HG03066 (cell line): Measurements from ENCODE around the gene TBC1D9.
A peak's percentile ranks its signal among the peaks of the same experiment; 100 is the strongest.
"Not testable (repeated sequence)": the region's sequence is repeated elsewhere in the genome, so short reads cannot be mapped to it uniquely, and the experiment has no call there.

Experiments
- ATAC-seq: cut with Tn5 transposase; IDR thresholded peaks from one replicate; pipeline ENCODE4 v1.9.1; 2021; ENCODE audit warnings: low read depth; ENCODE audit not compliant: unreplicated experiment

The TBC1D9 gene

DNA sequence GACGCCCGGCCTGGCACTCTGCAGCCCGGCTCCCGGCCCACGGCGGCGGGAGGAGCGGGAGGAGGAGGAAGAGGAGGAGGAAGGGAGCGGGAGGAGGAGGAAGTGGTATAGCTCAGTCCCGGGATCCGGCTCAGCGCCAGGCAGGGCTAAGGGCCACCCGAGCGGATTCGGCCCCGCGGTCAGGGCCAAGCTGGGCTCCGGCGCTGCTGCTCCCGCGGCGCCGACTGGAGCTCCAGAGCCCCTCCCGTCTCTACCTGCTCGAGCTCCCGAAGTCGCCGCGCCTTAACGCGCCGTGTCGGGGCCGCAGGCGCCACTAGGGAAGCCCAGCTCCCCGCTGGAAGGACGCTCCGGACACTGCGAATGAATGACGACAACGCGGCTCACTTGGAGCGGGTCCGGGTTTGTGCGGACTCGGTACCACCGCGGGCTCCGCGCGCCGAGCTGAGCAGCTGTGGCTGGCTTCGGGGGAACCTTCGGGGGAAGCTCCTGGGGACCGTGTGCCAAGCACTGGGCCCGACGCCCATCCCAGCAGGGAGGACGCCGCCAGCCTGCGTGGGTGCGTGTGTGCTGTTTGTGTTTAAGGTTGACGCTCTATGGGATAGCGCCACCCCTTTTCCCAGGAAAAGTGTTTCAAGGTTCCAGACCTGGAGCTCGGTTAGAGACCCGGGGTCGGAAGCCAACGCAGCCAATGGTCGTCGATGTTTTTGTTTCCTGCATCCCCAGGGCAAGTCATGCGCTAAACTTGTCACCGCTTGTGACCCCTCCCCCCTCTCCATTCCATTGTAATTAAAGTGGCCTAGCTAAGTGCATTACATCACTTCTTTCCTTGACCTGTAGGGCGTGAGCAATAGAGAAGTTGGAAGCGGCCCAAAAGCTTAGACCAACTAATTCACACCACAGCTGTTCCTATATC is at the start of gene TBC1D9:
TBC1D9 (minus strand) TSS at position 67 of the 913 bp plus-strand sequence. CDS start 340 bp downstream, outside the sequence.
- ATAC-seq: peak; percentile 41

DNA sequence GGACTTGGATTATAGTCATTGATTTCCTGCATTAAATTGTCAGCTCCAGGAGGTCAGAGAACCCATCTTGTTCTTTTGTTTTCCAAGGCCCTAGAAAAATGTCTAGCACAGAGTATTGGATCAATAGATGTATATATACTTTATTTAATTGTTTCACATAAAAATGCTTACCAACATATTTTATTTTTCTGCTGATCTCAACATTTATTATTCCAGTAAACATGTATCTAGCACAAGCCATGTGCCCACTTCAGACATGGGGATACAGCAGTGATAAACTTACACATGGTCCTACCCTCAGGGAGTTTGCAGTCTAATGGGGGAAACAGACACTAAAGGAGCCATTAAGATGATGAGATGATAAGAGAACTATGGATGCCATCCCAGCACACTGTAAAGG is 49.1 kb upstream of the TBC1D9 start:
- ATAC-seq: no peak

DNA sequence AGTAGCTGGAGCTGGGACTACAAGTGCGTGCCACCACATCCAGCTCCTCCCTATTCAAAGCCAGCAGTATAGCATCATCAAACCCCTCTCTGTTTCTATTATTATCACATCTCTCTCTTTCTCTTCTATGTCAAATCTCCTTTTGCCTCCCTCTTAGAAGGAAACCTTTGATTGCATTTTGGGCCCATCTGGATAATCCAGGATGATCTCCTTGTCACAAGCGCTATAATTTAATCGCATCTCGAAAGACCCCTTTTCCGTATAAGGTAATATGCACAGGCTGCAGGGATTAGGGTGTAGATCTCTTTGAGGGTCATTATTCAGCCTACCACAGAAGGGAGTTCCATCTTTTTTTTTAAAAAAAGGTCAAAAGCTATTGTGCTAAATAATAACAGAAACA is 46.4 kb upstream of the TBC1D9 start:
- ATAC-seq: no peak

DNA sequence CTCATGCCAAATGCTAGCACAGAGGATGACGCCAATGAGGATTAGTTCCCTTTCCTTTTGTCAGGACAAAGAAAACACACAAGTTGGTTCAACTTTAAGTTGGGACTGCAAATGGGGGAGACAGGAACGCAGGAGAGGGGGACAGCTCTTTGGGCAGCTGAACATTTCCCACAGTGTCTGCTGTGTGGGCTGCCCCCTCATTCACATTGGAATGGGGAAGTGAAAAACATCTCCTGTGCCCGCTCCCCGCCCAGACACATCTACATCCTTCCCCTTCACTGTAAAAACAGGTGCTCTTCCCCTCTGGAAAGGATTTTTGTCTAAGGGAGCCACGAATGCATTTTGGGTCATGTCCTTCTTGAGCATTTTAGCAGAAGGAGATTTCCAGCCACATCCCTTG is 44.5 kb upstream of the TBC1D9 start:
- no peak for ATAC-seq

DNA sequence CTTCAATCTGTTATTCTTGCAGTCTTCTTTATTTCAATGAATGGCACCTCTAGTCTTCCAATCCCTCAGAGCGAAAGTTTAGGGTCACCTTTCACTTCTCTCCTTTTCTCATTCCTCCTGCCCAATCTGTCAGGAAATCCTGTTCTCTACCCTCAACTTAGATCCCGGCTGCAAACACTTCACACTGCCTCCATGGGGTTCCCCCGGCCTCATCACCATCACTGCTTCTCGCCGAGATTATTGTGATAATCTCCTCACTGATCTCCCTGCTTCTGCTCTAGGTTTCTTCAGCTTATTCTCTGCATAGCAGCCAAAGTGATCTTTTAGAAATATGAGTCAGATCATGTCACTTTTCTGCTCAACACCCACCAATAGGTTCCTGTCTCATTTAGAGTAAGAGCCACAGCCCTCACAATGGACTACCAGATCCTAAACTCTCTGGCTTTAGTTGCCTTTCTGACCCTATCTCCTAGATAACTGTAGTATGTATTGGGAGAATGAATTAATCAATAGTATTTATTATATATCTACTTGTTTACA is 43.6 kb upstream of the TBC1D9 start:
- ATAC-seq: no peak

DNA sequence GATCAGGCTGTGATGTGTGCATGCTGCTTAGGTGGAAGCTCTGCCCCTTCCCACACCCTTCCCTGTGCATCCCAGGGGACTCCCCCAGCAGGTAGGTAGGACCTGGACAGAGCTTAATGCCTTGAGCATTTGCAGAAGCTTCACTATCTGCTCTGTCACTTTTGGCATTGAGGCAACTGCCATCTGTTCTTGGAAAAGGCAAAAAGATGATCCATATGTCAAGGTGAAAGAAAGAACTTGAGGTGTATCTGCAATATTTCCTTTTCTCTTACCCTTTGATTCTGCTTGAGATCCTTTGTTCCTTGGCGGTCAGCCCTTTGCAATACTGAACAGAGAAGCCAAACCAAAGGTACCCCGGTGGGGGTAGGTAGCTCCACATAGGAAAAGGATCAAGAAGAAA is 37.1 kb upstream of the TBC1D9 start:
- ATAC-seq: no peak

- peak; percentile 93 for ATAC-seq
These were observed 34.6 kb upstream of the TBC1D9 start for GRCh38 chr4:140790765-140791164.

DNA sequence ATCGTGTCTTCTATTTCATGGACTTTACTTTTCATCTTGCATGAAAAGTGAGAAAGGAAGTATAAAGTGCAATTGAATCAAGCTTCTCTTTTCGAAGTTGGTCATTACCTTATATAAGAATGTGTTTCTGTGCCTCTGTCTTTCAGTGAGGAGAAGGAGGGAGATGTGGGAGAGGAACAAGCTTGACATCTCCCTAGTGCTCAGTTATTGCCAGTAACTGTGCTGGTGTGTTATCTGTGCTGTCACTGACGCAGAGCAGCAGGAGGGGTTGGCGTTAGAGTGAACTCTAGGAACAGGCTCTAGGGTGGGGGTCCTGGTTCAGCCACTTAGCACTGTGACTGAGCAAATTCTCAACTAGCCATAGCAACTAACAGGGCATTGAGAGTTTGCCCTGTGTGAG is 34.0 kb upstream of the TBC1D9 start:
- ATAC-seq: no peak

DNA sequence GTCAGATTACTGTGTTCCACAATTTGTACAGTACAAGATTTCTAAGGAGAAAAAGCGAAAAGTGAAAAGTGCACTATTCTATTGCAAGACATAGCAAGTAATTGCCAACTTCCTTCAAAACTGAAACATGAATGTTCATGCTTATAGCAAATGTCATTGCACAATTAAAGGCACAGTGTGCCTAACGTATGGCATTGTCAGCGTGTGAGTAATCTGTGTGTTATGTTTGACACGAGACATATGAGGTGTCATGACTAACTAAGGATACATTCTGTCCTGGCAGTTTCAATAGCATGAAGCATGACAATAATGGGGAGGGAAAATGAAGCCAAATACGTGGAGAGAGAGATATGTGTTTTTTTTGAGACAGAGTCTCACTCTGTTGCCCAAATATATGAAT is 33.6 kb upstream of the TBC1D9 start:
- peak; percentile 34 for ATAC-seq

DNA sequence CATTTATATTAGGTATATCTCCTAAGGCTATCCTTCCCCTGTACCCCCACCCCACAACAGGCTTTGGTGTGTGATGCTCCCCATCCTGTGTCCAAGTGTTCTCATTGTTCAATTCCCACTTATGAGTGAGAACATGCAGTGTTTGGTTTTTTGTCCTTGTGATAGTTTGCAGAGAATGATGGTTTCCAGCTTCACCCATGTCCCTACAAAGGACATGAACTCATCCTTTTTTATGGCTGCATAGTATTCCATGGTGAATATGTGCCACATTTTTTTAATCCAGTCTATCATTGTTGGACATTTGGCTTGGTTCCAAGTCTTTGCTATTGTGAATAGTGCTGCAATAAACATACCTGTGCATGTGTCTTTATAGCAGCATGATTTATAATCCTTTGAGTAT is 26.6 kb upstream of the TBC1D9 start:
- not testable (repeated sequence) for ATAC-seq

DNA sequence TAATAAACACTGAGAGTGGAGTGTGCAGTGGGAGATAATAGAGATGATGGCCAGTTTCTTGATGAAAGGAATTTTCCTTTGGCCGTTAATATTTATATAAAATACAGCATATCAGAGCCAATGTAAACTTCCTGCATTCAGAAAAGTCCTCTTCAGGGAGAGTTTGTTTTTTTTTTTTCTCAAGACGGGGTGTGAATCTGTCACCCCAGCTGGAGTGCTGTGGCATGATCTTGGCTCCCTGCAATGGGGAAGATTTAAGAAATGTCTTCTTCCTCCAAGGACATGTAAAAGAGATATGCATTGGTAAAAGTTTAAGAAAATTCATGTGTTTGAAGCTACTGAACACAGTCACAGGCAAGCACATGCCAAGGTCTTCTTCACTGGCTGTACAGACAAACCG is 25.4 kb upstream of the TBC1D9 start:
- ATAC-seq: no peak

- ATAC-seq: no peak
These were observed 21.7 kb upstream of the TBC1D9 start for GRCh38 chr4:140777894-140778293.

DNA sequence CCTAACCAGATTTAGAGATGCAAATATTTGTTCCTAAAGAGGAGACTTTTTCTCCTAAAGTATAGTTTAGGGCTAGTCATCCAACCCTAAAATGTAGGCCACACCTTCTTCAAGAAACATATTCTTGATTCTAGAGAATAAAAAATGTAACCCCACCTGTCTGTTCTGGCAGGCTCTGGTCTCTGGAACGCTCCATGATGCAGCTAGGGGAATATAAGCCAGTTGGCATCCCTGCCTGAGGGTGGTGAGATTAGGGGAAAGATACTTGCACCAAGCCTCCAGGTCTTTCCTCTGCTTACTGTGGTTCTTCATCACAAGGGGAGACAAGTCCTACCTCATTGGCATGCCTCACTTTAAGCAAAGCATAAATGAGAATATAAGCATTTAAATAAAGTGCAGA is 21.2 kb upstream of the TBC1D9 start:
- ATAC-seq: no peak

DNA sequence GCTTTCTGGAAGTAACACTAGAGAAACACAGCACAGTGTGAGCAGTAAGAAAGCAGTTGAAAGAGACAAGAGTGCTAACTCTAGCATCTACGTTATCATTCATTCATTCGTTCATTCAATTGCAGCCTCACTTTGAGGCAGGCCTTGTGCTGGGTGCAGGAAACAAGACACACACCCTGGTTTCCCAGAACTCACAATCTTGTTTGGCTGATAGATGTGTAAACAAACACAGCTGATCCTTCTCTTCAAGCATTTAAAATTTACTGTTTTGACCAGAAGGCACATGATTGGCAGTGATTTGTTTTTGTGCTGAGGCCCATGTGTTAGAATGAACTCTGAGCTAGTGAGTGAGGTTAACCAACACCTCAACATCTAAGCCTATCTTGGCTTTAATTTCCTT is 20.4 kb upstream of the TBC1D9 start:
- ATAC-seq: no peak

- ATAC-seq: no peak
These were observed 18.8 kb upstream of the TBC1D9 start for GRCh38 chr4:140774956-140775355.

DNA sequence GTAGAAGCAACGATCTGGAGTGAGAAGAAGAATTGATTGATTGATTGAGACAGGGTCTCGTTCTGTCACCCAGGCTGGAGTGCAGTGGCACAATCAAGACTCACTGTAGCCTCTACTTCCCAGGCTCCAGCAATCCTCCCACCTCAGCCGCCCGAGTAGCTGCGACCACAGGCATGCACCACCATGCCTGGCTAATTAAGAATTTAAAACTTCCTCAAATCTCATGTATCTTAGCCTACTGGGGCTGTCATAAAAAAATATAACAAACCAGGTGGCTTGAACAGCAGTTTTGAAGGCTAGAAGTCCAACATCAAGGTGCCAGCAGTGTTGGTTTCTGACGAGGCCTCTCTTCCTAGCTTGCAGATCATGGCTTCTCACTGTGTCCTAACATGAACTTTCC is 18.3 kb upstream of the TBC1D9 start:
- no peak for ATAC-seq

DNA sequence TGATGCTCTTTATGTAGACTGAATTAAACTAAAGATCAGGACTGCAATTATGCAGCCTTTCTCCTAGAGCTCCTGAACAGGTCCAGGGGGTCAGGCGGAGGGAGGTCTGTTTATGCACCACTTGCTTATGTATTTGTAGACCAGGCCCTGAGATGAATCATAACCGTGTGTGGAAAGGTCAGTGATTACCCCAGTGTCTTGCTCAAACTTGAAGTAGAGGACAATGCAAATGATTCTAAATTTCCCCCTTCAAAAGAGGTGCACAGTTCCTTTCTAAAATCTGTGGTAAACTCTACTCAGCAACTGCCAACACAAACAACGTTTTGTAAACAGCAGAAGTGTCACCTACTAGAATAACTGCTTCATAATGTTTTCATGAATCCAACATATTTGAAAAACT is 13.0 kb upstream of the TBC1D9 start:
- no peak for ATAC-seq

GRCh38 chr4:140764785-140765392 is 8.7 kb upstream of the TBC1D9 start:
- no peak for ATAC-seq

DNA sequence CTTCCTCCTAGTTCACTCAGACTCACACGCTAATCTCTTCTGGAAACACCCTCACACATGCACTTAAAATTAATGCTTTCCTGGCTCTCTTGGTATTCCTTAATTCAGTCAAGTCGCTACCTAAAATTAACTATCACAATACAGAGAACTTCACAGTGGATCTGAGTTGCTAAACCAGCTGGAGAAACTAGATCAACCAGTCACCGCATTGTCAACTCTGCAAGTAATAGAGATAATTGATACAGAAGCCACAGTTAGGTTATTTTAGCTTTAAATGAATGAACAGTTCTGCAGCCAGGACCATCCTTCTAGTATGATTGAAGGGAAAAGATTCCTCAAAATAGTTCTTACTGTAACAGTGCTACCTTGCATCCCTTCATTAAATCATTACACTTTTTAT is 6.0 kb upstream of the TBC1D9 start:
- no peak for ATAC-seq

DNA sequence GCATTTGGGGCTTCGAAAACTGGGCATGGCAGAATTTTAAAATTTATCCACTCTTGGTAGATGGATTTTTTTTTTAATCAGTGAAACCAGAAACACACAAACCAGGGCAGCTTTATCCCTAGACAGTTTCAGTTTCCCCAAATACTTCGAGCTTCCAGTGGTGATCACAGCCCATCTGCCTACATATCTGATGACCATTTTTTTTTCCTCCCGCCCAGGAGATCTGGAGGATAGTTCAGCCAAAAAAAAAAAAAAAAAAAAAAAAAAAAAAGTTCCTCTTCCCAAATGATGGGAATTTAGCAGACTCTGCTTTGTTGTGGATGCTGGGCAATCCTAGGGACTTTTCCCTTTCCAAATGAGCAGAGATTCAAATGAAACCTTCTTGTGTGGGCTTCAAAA is 1.0 kb upstream of the TBC1D9 start:
- ATAC-seq: no peak

DNA sequence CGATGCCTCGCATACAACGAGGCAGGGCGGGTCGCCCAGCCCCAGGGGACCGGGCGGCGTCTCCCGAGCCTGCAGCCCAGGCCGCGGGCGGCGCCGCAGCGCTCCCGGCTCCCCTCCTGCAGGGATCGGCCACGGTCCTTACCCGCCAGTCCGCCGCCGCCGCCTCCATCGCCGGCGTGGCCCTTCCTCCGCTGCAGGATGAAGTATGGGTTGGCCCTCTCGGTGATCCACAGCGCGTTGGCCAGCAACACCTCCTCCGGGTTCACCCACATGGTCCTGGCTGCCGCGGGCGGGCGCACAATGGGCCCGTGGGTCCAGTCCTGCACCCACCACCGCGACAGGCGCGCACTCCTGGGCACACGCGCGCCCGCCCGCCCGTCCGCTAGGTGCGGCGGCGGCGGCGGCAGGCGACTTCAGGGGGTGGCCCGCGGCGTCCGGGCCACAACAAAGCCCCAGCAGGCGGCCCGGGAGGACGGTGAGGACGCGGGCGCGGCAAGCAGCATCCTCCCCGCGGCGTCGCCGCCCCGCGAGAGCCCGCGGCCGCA is 339 bp downstream of the TBC1D9 start:
- peak; percentile 46 for ATAC-seq
